ENCODE measurements around the gene IL27RA.

DNA sequence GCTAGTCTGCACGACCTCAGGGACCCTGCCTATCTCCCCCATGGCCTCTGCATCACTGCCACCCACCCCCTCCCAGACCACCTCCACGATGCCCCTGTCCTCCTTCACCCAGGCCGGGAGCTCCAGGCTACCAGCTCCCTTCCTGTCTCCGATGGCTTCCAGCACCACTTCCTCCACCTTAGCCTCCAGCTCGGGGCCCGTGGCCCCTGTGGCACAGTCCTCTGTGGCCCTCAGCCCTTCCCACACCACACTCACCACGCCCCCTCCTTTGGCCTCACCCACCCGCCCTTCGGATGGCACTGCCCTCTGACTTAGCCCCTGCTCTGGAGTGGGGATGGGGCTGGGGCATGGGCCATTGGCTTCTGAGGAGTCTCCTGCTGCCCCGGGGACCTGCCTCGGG is 23.2 kb downstream of the IL27RA start:
- TF ChIP-seq, protein P1, sequence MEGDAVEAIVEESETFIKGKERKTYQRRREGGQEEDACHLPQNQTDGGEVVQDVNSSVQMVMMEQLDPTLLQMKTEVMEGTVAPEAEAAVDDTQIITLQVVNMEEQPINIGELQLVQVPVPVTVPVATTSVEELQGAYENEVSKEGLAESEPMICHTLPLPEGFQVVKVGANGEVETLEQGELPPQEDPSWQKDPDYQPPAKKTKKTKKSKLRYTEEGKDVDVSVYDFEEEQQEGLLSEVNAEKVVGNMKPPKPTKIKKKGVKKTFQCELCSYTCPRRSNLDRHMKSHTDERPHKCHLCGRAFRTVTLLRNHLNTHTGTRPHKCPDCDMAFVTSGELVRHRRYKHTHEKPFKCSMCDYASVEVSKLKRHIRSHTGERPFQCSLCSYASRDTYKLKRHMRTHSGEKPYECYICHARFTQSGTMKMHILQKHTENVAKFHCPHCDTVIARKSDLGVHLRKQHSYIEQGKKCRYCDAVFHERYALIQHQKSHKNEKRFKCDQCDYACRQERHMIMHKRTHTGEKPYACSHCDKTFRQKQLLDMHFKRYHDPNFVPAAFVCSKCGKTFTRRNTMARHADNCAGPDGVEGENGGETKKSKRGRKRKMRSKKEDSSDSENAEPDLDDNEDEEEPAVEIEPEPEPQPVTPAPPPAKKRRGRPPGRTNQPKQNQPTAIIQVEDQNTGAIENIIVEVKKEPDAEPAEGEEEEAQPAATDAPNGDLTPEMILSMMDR (IDR thresholded peaks at IDR 0.05 in 8 of 11, conservative IDR thresholded peaks at IDR 0.05 in 3 of 11): no peak
- TF ChIP-seq POLR2A (IDR thresholded peaks at IDR 0.05) (no peak), POLR2AphosphoS5 (IDR thresholded peaks at IDR 0.05) (no peak)
